ENCODE data around the gene SLC25A5.
A peak's percentile ranks its signal among the peaks of the same experiment; 100 is the strongest.
"Not testable (repeated sequence)": the region's sequence is repeated elsewhere in the genome, so short reads cannot be mapped to it uniquely, and the experiment has no call there.

Gene SLC25A5

GRCh38 chrX:119467842-119468550, at the start of gene SLC25A5:
Gene SLC25A5, plus strand, starts transcription at chrX:119468444. Its CDS starts 72 bp downstream, at chrX:119468516.
- peak; percentile 76 for DNase-seq (ENCODE audit: low read depth)

GRCh38 chrX:119419146-119419545, 49.1 kb upstream of the SLC25A5 start:
- no peak for DNase-seq (ENCODE audit: low read depth)

- no peak for DNase-seq (ENCODE audit: low read depth)
Measured at GRCh38 chrX:119419898-119420297, 48.3 kb upstream of the SLC25A5 start.

GRCh38 chrX:119421016-119421705, 47.1 kb upstream of the SLC25A5 start:
- DNase-seq (ENCODE audit: low read depth), result no peak

GRCh38 chrX:119423631-119424030, 44.6 kb upstream of the SLC25A5 start:
- DNase-seq (ENCODE audit: low read depth), result no peak

- DNase-seq (ENCODE audit: low read depth), result no peak
Measured at GRCh38 chrX:119424999-119425398, 43.2 kb upstream of the SLC25A5 start.

GRCh38 chrX:119427024-119427794, 41.0 kb upstream of the SLC25A5 start:
- DNase-seq (ENCODE audit: low read depth), result peak; percentile 2

GRCh38 chrX:119427795-119428185, 40.5 kb upstream of the SLC25A5 start:
- no peak for DNase-seq (ENCODE audit: low read depth)

- DNase-seq (ENCODE audit: low read depth), result no peak
Measured at GRCh38 chrX:119429471-119429870, 38.8 kb upstream of the SLC25A5 start.

GRCh38 chrX:119441295-119441694, 26.9 kb upstream of the SLC25A5 start:
- DNase-seq (ENCODE audit: low read depth), result not testable (repeated sequence)

GRCh38 chrX:119442286-119442685, 26.0 kb upstream of the SLC25A5 start:
- DNase-seq (ENCODE audit: low read depth), result no peak

GRCh38 chrX:119453202-119453601, 15.0 kb upstream of the SLC25A5 start:
- DNase-seq (ENCODE audit: low read depth), result no peak

- DNase-seq (ENCODE audit: low read depth), result peak; percentile 2
Measured at GRCh38 chrX:119455264-119455663, 13.0 kb upstream of the SLC25A5 start.

GRCh38 chrX:119459181-119459580, 9.1 kb upstream of the SLC25A5 start:
- DNase-seq (ENCODE audit: low read depth), result no peak

- DNase-seq (ENCODE audit: low read depth), result no peak
Measured at GRCh38 chrX:119465555-119465954, 2.7 kb upstream of the SLC25A5 start.

- no peak for DNase-seq (ENCODE audit: low read depth)
Measured at GRCh38 chrX:119466970-119467369, 1.3 kb upstream of the SLC25A5 start.

GRCh38 chrX:119467433-119467832, 811 bp upstream of the SLC25A5 start:
- no peak for DNase-seq (ENCODE audit: low read depth)

GRCh38 chrX:119468551-119469312, 488 bp downstream of the SLC25A5 start:
- peak; percentile 73 for DNase-seq (ENCODE audit: low read depth)

GRCh38 chrX:119469313-119469635, 1.0 kb downstream of the SLC25A5 start:
- no peak for DNase-seq (ENCODE audit: low read depth)

GRCh38 chrX:119474615-119475388, 6.6 kb downstream of the SLC25A5 start:
- DNase-seq (ENCODE audit: low read depth), result no peak

- DNase-seq (ENCODE audit: low read depth), result no peak
Measured at GRCh38 chrX:119475389-119476101, 7.3 kb downstream of the SLC25A5 start.

Data from fibroblast of gingiva (primary cell).